ENCODE measurements around the gene TIMP4.

Gene TIMP4

GRCh38 chr3:12158387-12159226 lies at the start of gene TIMP4:
Gene TIMP4 (minus strand): TSS chr3:12158912. CDS start chr3:12158840, 72 bp downstream.
- no peak for DNase-seq (ENCODE audit: low read depth)

- no peak for DNase-seq (ENCODE audit: low read depth)
These were observed 46.5 kb upstream of the TIMP4 start for GRCh38 chr3:12205171-12205570.

GRCh38 chr3:12201813-12202212 lies 43.1 kb upstream of the TIMP4 start:
- DNase-seq (ENCODE audit: low read depth), result no peak

GRCh38 chr3:12198301-12198700 lies 39.6 kb upstream of the TIMP4 start:
- DNase-seq (ENCODE audit: low read depth), result no peak

GRCh38 chr3:12197475-12197874 lies 38.8 kb upstream of the TIMP4 start:
- DNase-seq (ENCODE audit: low read depth), result no peak

- DNase-seq (ENCODE audit: low read depth), result no peak
These were observed 38.0 kb upstream of the TIMP4 start for GRCh38 chr3:12196684-12197083.

GRCh38 chr3:12195231-12195630 lies 36.5 kb upstream of the TIMP4 start:
- DNase-seq (ENCODE audit: low read depth), result no peak

GRCh38 chr3:12194669-12195161 lies 36.0 kb upstream of the TIMP4 start:
- no peak for DNase-seq (ENCODE audit: low read depth)

GRCh38 chr3:12194209-12194608 lies 35.5 kb upstream of the TIMP4 start:
- DNase-seq (ENCODE audit: low read depth), result no peak

- no peak for DNase-seq (ENCODE audit: low read depth)
These were observed 34.9 kb upstream of the TIMP4 start for GRCh38 chr3:12193485-12194165.

- DNase-seq (ENCODE audit: low read depth), result no peak
These were observed 34.2 kb upstream of the TIMP4 start for GRCh38 chr3:12192655-12193484.

GRCh38 chr3:12192173-12192572 lies 33.5 kb upstream of the TIMP4 start:
- DNase-seq (ENCODE audit: low read depth), result no peak

GRCh38 chr3:12191559-12191958 lies 32.8 kb upstream of the TIMP4 start:
- DNase-seq (ENCODE audit: low read depth), result no peak

- no peak for DNase-seq (ENCODE audit: low read depth)
These were observed 32.1 kb upstream of the TIMP4 start for GRCh38 chr3:12190832-12191231.

GRCh38 chr3:12190221-12190807 lies 31.6 kb upstream of the TIMP4 start:
- DNase-seq (ENCODE audit: low read depth), result no peak

- DNase-seq (ENCODE audit: low read depth), result no peak
These were observed 30.1 kb upstream of the TIMP4 start for GRCh38 chr3:12188681-12189287.

- DNase-seq (ENCODE audit: low read depth), result no peak
These were observed 29.6 kb upstream of the TIMP4 start for GRCh38 chr3:12188328-12188648.

GRCh38 chr3:12187448-12188327 lies 29.0 kb upstream of the TIMP4 start:
- peak; percentile 43 for DNase-seq (ENCODE audit: low read depth)

- DNase-seq (ENCODE audit: low read depth), result no peak
These were observed 28.0 kb upstream of the TIMP4 start for GRCh38 chr3:12186515-12187286.

GRCh38 chr3:12186046-12186445 lies 27.3 kb upstream of the TIMP4 start:
- DNase-seq (ENCODE audit: low read depth), result no peak

Data from stimulated activated CD8-positive, alpha-beta memory T cell treated with anti-CD3 and anti-CD28 coated beads, Interleukin-7, amount 100 ng/mL, for 24 hours (primary cell).